ENCODE results near the gene CDSN. TPM values are rescaled to one million over a fixed set of nuclear protein-coding genes. Genes with fewer than 3 reads are reported as not detected.

CDSN gene
- total and polyA plus RNA-seq, 9 donors = 0.07 TPM; not detected in 8

- no peak overlapping the region for H3K4me3 ChIP-seq (ENCODE audit: low read length)
- no peaks in the 10 kb centered on the region for H3K4me1 ChIP-seq (ENCODE audit: control insufficient read depth, insufficient read depth, low read length)
- no peak for DNase-seq
- no peaks in the 10 kb centered on the region for H3K9me3 ChIP-seq (replicated peaks; ENCODE audit: control insufficient read depth, low read depth, low read length)
- no peaks in the 10 kb centered on the region for H3K36me3 ChIP-seq (ENCODE audit: control insufficient read depth, insufficient read depth, low read length)
- peaks cover 2% of the 10 kb centered on the region for H3K27me3 ChIP-seq (ENCODE audit: control insufficient read depth, insufficient read depth, low read length)
- H3K27ac ChIP-seq (ENCODE audit: low read length) = no peak overlapping the region
- no CpG with 5 or more reads among the region's 7 CpGs for WGBS (ENCODE audit: insufficient coverage)
Measured at GRCh38 chr6:31086788-31087440, 33.3 kb downstream of the CDSN start.

GRCh38 chr6:31083742-31084354, 36.4 kb downstream of the CDSN start:
- peak; percentile 66 for DNase-seq
- WGBS (ENCODE audit: insufficient coverage) = 14% methylated on average over 5 of the region's 8 CpGs
- H3K27ac ChIP-seq (ENCODE audit: low read length) = no peak overlapping the region
- H3K36me3 ChIP-seq (ENCODE audit: control insufficient read depth, insufficient read depth, low read length) = no peaks in the 10 kb centered on the region
- H3K9me3 ChIP-seq (replicated peaks; ENCODE audit: control insufficient read depth, low read depth, low read length) = no peaks in the 10 kb centered on the region
- peaks cover 9% of the 10 kb centered on the region for H3K27me3 ChIP-seq (ENCODE audit: control insufficient read depth, insufficient read depth, low read length)
- H3K4me1 ChIP-seq (ENCODE audit: control insufficient read depth, insufficient read depth, low read length) = peaks cover 3% of the 10 kb centered on the region
- no peak overlapping the region for H3K4me3 ChIP-seq (ENCODE audit: low read length)

GRCh38 chr6:31081872-31082271, 38.4 kb downstream of the CDSN start:
- Histone ChIP-seq H3K27me3 (ENCODE audit: control insufficient read depth, insufficient read depth, low read length) (peaks cover 9% of the 10 kb centered on the region), H3K9me3 (replicated peaks; ENCODE audit: control insufficient read depth, low read depth, low read length) (no peaks in the 10 kb centered on the region), H3K27ac (ENCODE audit: low read length) (no peak overlapping the region), H3K4me1 (ENCODE audit: control insufficient read depth, insufficient read depth, low read length) (peaks cover 3% of the 10 kb centered on the region), H3K36me3 (ENCODE audit: control insufficient read depth, insufficient read depth, low read length) (no peaks in the 10 kb centered on the region), H3K4me3 (ENCODE audit: low read length) (no peak overlapping the region)
- WGBS (ENCODE audit: insufficient coverage) = 93% methylated on average over 3 of the region's 6 CpGs
- DNase-seq = no peak

- Histone ChIP-seq H3K4me3 (ENCODE audit: low read length) (no peak overlapping the region), H3K27ac (ENCODE audit: low read length) (no peak overlapping the region), H3K4me1 (ENCODE audit: control insufficient read depth, insufficient read depth, low read length) (peaks cover 3% of the 10 kb centered on the region), H3K27me3 (ENCODE audit: control insufficient read depth, insufficient read depth, low read length) (peaks cover 6% of the 10 kb centered on the region), H3K36me3 (ENCODE audit: control insufficient read depth, insufficient read depth, low read length) (no peaks in the 10 kb centered on the region), H3K9me3 (replicated peaks; ENCODE audit: control insufficient read depth, low read depth, low read length) (no peaks in the 10 kb centered on the region)
- WGBS (ENCODE audit: insufficient coverage) = 33% methylated on average over 16 of the region's 22 CpGs
- peak; percentile 76 for DNase-seq
Measured at GRCh38 chr6:31079656-31080261, 40.5 kb downstream of the CDSN start.

- Histone ChIP-seq H3K9me3 (replicated peaks; ENCODE audit: control insufficient read depth, low read depth, low read length) (no peaks in the 10 kb centered on the region), H3K36me3 (ENCODE audit: control insufficient read depth, insufficient read depth, low read length) (no peaks in the 10 kb centered on the region), H3K27ac (ENCODE audit: low read length) (no peak overlapping the region), H3K4me1 (ENCODE audit: control insufficient read depth, insufficient read depth, low read length) (peaks cover 3% of the 10 kb centered on the region), H3K4me3 (ENCODE audit: low read length) (no peak overlapping the region), H3K27me3 (ENCODE audit: control insufficient read depth, insufficient read depth, low read length) (peaks cover 6% of the 10 kb centered on the region)
- DNase-seq = no peak
- no CpG with 5 or more reads among the region's 4 CpGs for WGBS (ENCODE audit: insufficient coverage)
Measured at GRCh38 chr6:31076611-31077010, 43.6 kb downstream of the CDSN start.

GRCh38 chr6:31075528-31075927, 44.7 kb downstream of the CDSN start:
- no peak for DNase-seq
- no CpG with 5 or more reads among the region's 1 CpG for whole genome bisulfite sequencing (ENCODE audit: insufficient coverage)
- Histone ChIP-seq H3K36me3 (ENCODE audit: control insufficient read depth, insufficient read depth, low read length) (no peaks in the 10 kb centered on the region), H3K27me3 (ENCODE audit: control insufficient read depth, insufficient read depth, low read length) (peaks cover 5% of the 10 kb centered on the region), H3K4me1 (ENCODE audit: control insufficient read depth, insufficient read depth, low read length) (peaks cover 3% of the 10 kb centered on the region), H3K27ac (ENCODE audit: low read length) (no peak overlapping the region), H3K4me3 (ENCODE audit: low read length) (no peak overlapping the region), H3K9me3 (replicated peaks; ENCODE audit: control insufficient read depth, low read depth, low read length) (no peaks in the 10 kb centered on the region)

GRCh38 chr6:31074401-31074800, 45.8 kb downstream of the CDSN start:
- Histone ChIP-seq H3K27ac (ENCODE audit: low read length) (no peak overlapping the region), H3K36me3 (ENCODE audit: control insufficient read depth, insufficient read depth, low read length) (no peaks in the 10 kb centered on the region), H3K27me3 (ENCODE audit: control insufficient read depth, insufficient read depth, low read length) (no peaks in the 10 kb centered on the region), H3K4me3 (ENCODE audit: low read length) (no peak overlapping the region), H3K4me1 (ENCODE audit: control insufficient read depth, insufficient read depth, low read length) (peaks cover under 1% of the 10 kb centered on the region), H3K9me3 (replicated peaks; ENCODE audit: control insufficient read depth, low read depth, low read length) (no peaks in the 10 kb centered on the region)
- WGBS (ENCODE audit: insufficient coverage) = 50% methylated on average over 2 of the region's 4 CpGs
- DNase-seq = no peak

GRCh38 chr6:31070711-31071197, 49.5 kb downstream of the CDSN start:
- Histone ChIP-seq H3K27me3 (ENCODE audit: control insufficient read depth, insufficient read depth, low read length) (no peaks in the 10 kb centered on the region), H3K4me1 (ENCODE audit: control insufficient read depth, insufficient read depth, low read length) (no peaks in the 10 kb centered on the region), H3K36me3 (ENCODE audit: control insufficient read depth, insufficient read depth, low read length) (no peaks in the 10 kb centered on the region), H3K4me3 (ENCODE audit: low read length) (no peak overlapping the region), H3K9me3 (replicated peaks; ENCODE audit: control insufficient read depth, low read depth, low read length) (no peaks in the 10 kb centered on the region), H3K27ac (ENCODE audit: low read length) (no peak overlapping the region)
- 0% methylated on average over 2 of the region's 6 CpGs for WGBS (ENCODE audit: insufficient coverage)
- peak; percentile 78 for DNase-seq

- no peaks in the 10 kb centered on the region for H3K27me3 ChIP-seq (ENCODE audit: control insufficient read depth, insufficient read depth, low read length)
- no peaks in the 10 kb centered on the region for H3K36me3 ChIP-seq (ENCODE audit: control insufficient read depth, insufficient read depth, low read length)
- H3K9me3 ChIP-seq (replicated peaks; ENCODE audit: control insufficient read depth, low read depth, low read length) = no peaks in the 10 kb centered on the region
- no peaks in the 10 kb centered on the region for H3K4me1 ChIP-seq (ENCODE audit: control insufficient read depth, insufficient read depth, low read length)
- no peak overlapping the region for H3K4me3 ChIP-seq (ENCODE audit: low read length)
- 0% methylated on average over 4 of the region's 13 CpGs for WGBS (ENCODE audit: insufficient coverage)
- DNase-seq = peak; percentile 81
- no peak overlapping the region for H3K27ac ChIP-seq (ENCODE audit: low read length)
Measured at GRCh38 chr6:31068669-31069340, 51.4 kb downstream of the CDSN start.

Data from muscle of leg (tissue), 11 donors.